Measurements from ENCODE around the gene COBL. TPM values are rescaled to one million over a fixed set of nuclear protein-coding genes. Genes with fewer than 3 reads are reported as not detected.

The COBL gene
- total RNA-seq, 1 donor from 2014 or later: 1.2 TPM

DNA sequence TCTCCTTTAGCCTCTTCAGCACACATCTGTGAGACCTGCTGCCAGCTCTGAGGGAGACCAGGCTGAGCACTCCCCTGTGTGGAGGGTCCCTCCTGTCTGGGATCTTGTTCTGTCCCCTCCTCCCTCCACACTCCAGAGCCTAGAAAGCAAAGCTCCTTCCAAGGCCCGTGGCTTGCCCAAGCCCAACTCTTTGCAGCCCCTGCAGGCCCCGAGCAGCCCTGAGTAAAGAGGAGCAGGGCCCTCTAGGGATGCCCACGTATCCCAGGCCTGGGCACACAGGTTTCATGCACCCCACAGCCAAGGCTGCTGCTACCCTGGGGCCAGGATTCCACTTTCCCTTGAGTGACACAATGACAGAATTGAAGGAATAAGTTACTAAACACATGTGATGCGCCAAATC lies 24.0 kb downstream of the COBL start:
- no peak for DNase-seq (ENCODE audit: low spot score in 2 of 2, unreplicated experiment in 2 of 2)
- no peak overlapping the region for H3K27ac Mint-ChIP-seq
- H3K9me3 Mint-ChIP-seq: no peaks in the 10 kb centered on the region
- H3K36me3 Mint-ChIP-seq: no peaks in the 10 kb centered on the region
- H3K4me3 Mint-ChIP-seq: no peak overlapping the region
- no peaks in the 10 kb centered on the region for H3K27me3 Mint-ChIP-seq (ENCODE audit: low read depth)
- TF ChIP-seq, protein P1, sequence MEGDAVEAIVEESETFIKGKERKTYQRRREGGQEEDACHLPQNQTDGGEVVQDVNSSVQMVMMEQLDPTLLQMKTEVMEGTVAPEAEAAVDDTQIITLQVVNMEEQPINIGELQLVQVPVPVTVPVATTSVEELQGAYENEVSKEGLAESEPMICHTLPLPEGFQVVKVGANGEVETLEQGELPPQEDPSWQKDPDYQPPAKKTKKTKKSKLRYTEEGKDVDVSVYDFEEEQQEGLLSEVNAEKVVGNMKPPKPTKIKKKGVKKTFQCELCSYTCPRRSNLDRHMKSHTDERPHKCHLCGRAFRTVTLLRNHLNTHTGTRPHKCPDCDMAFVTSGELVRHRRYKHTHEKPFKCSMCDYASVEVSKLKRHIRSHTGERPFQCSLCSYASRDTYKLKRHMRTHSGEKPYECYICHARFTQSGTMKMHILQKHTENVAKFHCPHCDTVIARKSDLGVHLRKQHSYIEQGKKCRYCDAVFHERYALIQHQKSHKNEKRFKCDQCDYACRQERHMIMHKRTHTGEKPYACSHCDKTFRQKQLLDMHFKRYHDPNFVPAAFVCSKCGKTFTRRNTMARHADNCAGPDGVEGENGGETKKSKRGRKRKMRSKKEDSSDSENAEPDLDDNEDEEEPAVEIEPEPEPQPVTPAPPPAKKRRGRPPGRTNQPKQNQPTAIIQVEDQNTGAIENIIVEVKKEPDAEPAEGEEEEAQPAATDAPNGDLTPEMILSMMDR (IDR thresholded peaks at IDR 0.05; ENCODE audit: unreplicated experiment): no peak
- no peaks in the 10 kb centered on the region for H3K4me1 Mint-ChIP-seq

DNA sequence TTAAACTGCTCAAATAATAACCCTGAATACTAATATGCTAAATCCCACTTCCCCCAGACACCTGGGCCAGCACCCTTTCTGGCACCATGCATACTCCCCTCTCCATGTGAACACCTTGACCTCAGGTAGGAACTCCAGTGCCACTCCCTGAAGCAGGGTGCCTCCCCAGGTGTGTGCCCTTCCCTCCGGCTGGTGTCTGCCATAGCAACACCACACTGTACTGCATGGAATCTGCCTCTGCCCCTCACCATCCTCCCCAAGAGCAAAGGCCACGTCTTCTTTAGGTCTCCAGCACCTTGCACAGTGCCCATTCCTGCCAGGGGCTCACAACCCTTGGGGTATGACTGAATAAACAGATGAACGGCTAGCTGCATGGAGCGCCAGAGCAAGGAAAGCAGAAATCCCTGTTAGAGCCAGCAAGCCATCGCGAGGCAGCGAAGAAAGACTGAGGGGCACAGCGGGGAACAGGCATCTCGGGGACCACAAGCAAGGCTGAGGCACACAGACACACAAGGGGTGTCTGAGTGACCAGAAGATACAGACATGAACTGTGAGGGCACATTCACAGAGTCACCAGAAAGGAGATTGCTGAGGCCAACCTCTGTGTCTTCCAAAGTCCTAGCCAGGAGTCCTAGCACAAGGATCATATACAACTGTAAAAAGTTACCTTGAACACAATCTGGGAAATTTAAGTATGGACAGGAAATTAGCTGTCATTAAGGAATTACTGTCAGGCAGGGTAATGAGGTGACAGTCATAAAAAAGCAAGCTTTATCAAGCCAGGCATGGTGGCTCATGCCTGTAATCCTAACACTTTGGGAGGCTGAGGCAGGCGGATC lies 25.7 kb downstream of the COBL start:
- H3K27ac Mint-ChIP-seq: no peak overlapping the region
- no peaks in the 10 kb centered on the region for H3K36me3 Mint-ChIP-seq
- H3K4me3 Mint-ChIP-seq: no peak overlapping the region
- no peak for DNase-seq (ENCODE audit: low spot score in 2 of 2, unreplicated experiment in 2 of 2)
- no peaks in the 10 kb centered on the region for H3K4me1 Mint-ChIP-seq
- H3K9me3 Mint-ChIP-seq: no peaks in the 10 kb centered on the region
- TF ChIP-seq, protein P1 (IDR thresholded peaks at IDR 0.05; ENCODE audit: unreplicated experiment): no peak
- no peaks in the 10 kb centered on the region for H3K27me3 Mint-ChIP-seq (ENCODE audit: low read depth)

DNA sequence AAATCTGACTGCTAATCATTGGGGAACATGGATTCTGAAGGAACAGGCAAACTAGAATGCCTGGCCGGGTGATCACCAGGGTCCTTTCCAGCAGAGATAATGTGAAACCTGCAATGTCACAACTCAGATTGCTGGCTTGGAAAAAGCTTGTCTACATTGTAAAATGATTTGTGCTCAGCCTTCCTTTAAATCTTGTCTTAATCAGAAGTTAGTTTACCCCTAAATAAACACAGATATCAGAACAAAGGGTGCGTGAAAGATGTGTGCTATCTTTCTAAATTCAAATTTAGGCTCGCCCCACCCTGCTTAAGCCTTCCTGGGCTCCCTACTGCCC lies 26.3 kb downstream of the COBL start:
- Mint-ChIP-seq H3K4me1 (no peaks in the 10 kb centered on the region), H3K27me3 (ENCODE audit: low read depth) (no peaks in the 10 kb centered on the region), H3K4me3 (no peak overlapping the region), H3K36me3 (no peaks in the 10 kb centered on the region), H3K9me3 (peaks cover 3% of the 10 kb centered on the region), H3K27ac (no peak overlapping the region)
- TF ChIP-seq, protein P1 (IDR thresholded peaks at IDR 0.05; ENCODE audit: unreplicated experiment): no peak
- no peak for DNase-seq (ENCODE audit: low spot score in 2 of 2, unreplicated experiment in 2 of 2)

DNA sequence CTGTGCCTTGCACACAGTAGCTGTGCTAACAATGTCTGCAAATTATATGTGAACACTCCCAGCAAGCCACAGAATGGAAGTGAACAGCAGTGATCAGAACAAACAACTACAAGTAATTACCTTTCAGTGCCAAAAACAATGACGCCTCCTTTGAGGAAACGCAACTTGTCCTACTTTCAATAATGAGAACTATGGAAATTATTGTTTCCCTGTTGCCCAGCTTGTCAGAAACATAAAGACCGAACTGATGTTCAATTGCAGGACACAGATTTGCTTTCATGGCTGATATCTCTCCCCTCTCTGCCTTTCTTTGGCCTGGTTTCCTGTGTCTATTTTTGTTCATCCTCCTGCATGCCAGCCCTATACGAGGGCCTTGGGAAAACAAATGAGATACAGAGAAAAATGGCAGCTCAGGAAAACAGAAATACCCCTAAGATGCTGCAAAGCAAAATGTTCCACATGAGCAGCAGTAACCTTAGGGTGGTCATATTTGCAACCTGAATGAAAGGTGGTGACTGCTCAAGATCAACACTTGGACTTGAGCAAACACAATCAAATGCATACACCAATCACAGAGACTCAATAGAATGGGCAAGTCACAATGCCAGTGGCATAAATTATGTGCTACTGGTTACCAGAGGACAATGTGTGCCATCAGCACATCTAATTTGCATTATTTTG lies 26.8 kb downstream of the COBL start:
- TF ChIP-seq, protein P1 (IDR thresholded peaks at IDR 0.05; ENCODE audit: unreplicated experiment): no peak
- Mint-ChIP-seq H3K36me3 (no peaks in the 10 kb centered on the region), H3K4me3 (no peak overlapping the region), H3K4me1 (no peaks in the 10 kb centered on the region), H3K27ac (no peak overlapping the region), H3K9me3 (peaks cover 6% of the 10 kb centered on the region), H3K27me3 (ENCODE audit: low read depth) (no peaks in the 10 kb centered on the region)
- DNase-seq (ENCODE audit: low spot score in 2 of 2, unreplicated experiment in 2 of 2): no peak

DNA sequence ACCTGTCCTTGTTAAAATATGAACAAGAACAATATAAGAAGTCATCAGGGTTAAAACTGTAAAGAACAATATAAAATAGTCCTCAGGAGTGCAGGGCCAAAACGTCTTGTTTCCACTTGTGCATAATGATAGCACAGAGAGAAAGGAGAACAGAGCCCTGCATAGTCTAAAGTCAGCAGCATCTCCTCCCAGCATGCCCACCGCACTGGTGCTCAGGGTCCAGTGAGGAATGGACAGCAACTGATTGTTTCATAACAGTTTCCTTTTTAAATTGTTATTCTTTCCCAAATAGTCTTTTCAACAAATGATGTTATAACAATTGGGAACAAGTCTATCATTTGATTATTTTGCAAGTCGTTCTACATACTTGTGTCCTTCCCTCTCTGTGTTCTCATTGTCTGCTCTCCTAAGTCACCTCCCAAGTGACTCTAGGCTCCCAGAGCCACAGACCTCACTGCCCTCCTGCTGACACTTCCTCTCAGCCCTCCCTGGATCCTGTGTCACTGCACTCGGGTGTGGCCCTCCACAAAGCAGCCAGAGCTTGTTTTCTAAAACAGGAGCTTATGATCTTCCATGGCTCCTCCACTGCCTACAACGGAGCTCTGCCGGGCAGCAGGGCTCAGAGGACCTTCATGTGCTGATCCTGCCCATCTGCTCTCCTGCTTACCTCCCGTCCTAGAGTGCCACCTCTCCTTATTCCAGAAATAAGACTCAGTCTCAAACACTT lies 27.6 kb downstream of the COBL start:
- H3K9me3 Mint-ChIP-seq: peaks cover 6% of the 10 kb centered on the region
- H3K36me3 Mint-ChIP-seq: no peaks in the 10 kb centered on the region
- DNase-seq (ENCODE audit: low spot score in 2 of 2, unreplicated experiment in 2 of 2): no peak
- H3K27me3 Mint-ChIP-seq (ENCODE audit: low read depth): no peaks in the 10 kb centered on the region
- no peaks in the 10 kb centered on the region for H3K4me1 Mint-ChIP-seq
- no peak overlapping the region for H3K27ac Mint-ChIP-seq
- TF ChIP-seq, protein P1 (IDR thresholded peaks at IDR 0.05; ENCODE audit: unreplicated experiment): no peak
- no peak overlapping the region for H3K4me3 Mint-ChIP-seq

All from mesothelial cell of epicardium (in vitro differentiated cells).